Measurements from ENCODE around the gene JDP2.

The JDP2 gene

GRCh38 chr14:75439989-75440388, 12.2 kb downstream of the JDP2 start:
- TF ChIP-seq CTCF (IDR thresholded peaks at IDR 0.05; ENCODE audit: low read length) (no peak), EZH2 (IDR thresholded peaks at IDR 0.05; ENCODE audit: borderline replicate concordance, low read length) (no peak)
- H3K9ac ChIP-seq (ENCODE audit: low read length), result peak overlapping the region; percentile 77
- H3K9me3 ChIP-seq (ENCODE audit: low read length), result no peaks in the 10 kb centered on the region
- no peaks in the 10 kb centered on the region for H4K20me1 ChIP-seq (ENCODE audit: insufficient read depth, low read length)
- no peaks in the 10 kb centered on the region for H3K27me3 ChIP-seq (ENCODE audit: insufficient read depth, low read length)
- H3K4me3 ChIP-seq (ENCODE audit: low read depth, low read length, poor library complexity, severe bottlenecking), result peak overlapping the region; percentile 66
- no peak overlapping the region for H2AFZ ChIP-seq (ENCODE audit: low read length)
- peaks cover 84% of the 10 kb centered on the region for H3K36me3 ChIP-seq (ENCODE audit: insufficient read depth, low read length)
- peak overlapping the region; percentile 75 for H3K4me2 ChIP-seq (ENCODE audit: low read length)
- peak overlapping the region; percentile 94 for H3K27ac ChIP-seq (ENCODE audit: low read depth, low read length, poor library complexity, severe bottlenecking)
- no peaks in the 10 kb centered on the region for H3K9me2 ChIP-seq (ENCODE audit: low read depth, low read length)
- peaks cover 94% of the 10 kb centered on the region for H3K4me1 ChIP-seq (ENCODE audit: insufficient read depth, low read length, severe bottlenecking)
- H3F3A ChIP-seq (ENCODE audit: insufficient read depth, low read length), result no peaks in the 10 kb centered on the region
- H3K79me2 ChIP-seq (ENCODE audit: insufficient read depth, low read length), result peaks cover 24% of the 10 kb centered on the region

GRCh38 chr14:75440733-75441477, 13.1 kb downstream of the JDP2 start:
- no peak overlapping the region for H2AFZ ChIP-seq (ENCODE audit: low read length)

GRCh38 chr14:75441728-75442127, 13.9 kb downstream of the JDP2 start:
- Histone ChIP-seq H3K27ac (ENCODE audit: low read depth, low read length, poor library complexity, severe bottlenecking) (peak overlapping the region; percentile 94), H2AFZ (ENCODE audit: low read length) (no peak overlapping the region), H3K4me2 (ENCODE audit: low read length) (peak overlapping the region; percentile 75), H3K27me3 (ENCODE audit: insufficient read depth, low read length) (no peaks in the 10 kb centered on the region), H3K4me1 (ENCODE audit: insufficient read depth, low read length, severe bottlenecking) (peaks cover 93% of the 10 kb centered on the region), H3K79me2 (ENCODE audit: insufficient read depth, low read length) (peaks cover 24% of the 10 kb centered on the region), H3K36me3 (ENCODE audit: insufficient read depth, low read length) (peaks cover 88% of the 10 kb centered on the region), H3K9ac (ENCODE audit: low read length) (peak overlapping the region; percentile 77; the same call in 1 of the 2 replicates), H3K4me3 (ENCODE audit: low read depth, low read length, poor library complexity, severe bottlenecking) (peak overlapping the region; percentile 66), H3F3A (ENCODE audit: insufficient read depth, low read length) (no peaks in the 10 kb centered on the region), H3K9me2 (ENCODE audit: low read depth, low read length) (no peaks in the 10 kb centered on the region), H3K9me3 (ENCODE audit: low read length) (no peaks in the 10 kb centered on the region), H4K20me1 (ENCODE audit: insufficient read depth, low read length) (no peaks in the 10 kb centered on the region)
- no peak for TF ChIP-seq CTCF (IDR thresholded peaks at IDR 0.05; ENCODE audit: low read length)
- TF ChIP-seq EZH2 (IDR thresholded peaks at IDR 0.05; ENCODE audit: borderline replicate concordance, low read length), result no peak

More at GRCh38 chr14:75440733-75441477, 13.1 kb downstream of the JDP2 start:
- H3K4me1 ChIP-seq (ENCODE audit: insufficient read depth, low read length, severe bottlenecking), result peaks cover 93% of the 10 kb centered on the region
- peak overlapping the region; percentile 66 for H3K4me3 ChIP-seq (ENCODE audit: low read depth, low read length, poor library complexity, severe bottlenecking)
- peak overlapping the region; percentile 94 for H3K27ac ChIP-seq (ENCODE audit: low read depth, low read length, poor library complexity, severe bottlenecking)
- H3K9me3 ChIP-seq (ENCODE audit: low read length), result no peaks in the 10 kb centered on the region
- H3K9me2 ChIP-seq (ENCODE audit: low read depth, low read length), result no peaks in the 10 kb centered on the region
- H3K79me2 ChIP-seq (ENCODE audit: insufficient read depth, low read length), result peaks cover 24% of the 10 kb centered on the region
- peaks cover 88% of the 10 kb centered on the region for H3K36me3 ChIP-seq (ENCODE audit: insufficient read depth, low read length)
- no peaks in the 10 kb centered on the region for H3K27me3 ChIP-seq (ENCODE audit: insufficient read depth, low read length)
- H3K9ac ChIP-seq (ENCODE audit: low read length), result peak overlapping the region; percentile 77
- H3F3A ChIP-seq (ENCODE audit: insufficient read depth, low read length), result no peaks in the 10 kb centered on the region
- H4K20me1 ChIP-seq (ENCODE audit: insufficient read depth, low read length), result no peaks in the 10 kb centered on the region
- H3K4me2 ChIP-seq (ENCODE audit: low read length), result peak overlapping the region; percentile 75
- no peak for TF ChIP-seq CTCF (IDR thresholded peaks at IDR 0.05; ENCODE audit: low read length)

All from OCI-LY1 (cell line).